Heart left ventricle (tissue), 16 donors: Measurements from ENCODE around the gene GPANK1. TPM values are rescaled to one million over a fixed set of nuclear protein-coding genes. Genes with fewer than 3 reads are reported as not detected.

Experiments used
- ATAC-seq, 4 donors: fragments of 200-7000 bp; cut with Tn5 transposase; one replicate each; pipeline ENCODE4 v1.9.1; 2020 to 2022; ENCODE audit warnings: moderate library complexity in 4 of 4, mild to moderate bottlenecking in 3 of 4, moderate number of reproducible peaks in 1 of 4
- DNase-seq, 5 donors: peaks; one replicate each; pipeline ENCODE4 v3.0.0-alpha.2; 2020
- H3K27ac ChIP-seq, 12 donors: fragments of 200-600 bp; sonication (generic) in 4 of 12; one replicate each; pipeline versions ENCODE4 v1.5.0 to v1.8.0; 2016 to 2022; ENCODE audit warnings: mild to moderate bottlenecking in 2 of 12
- H3K27me3 ChIP-seq, 9 donors: fragments of 200-600 bp; sonication (generic) in 2 of 9; one replicate each; pipeline versions ENCODE4 v1.5.1 to v1.8.0; 2016 to 2022; ENCODE audit warnings: mild to moderate bottlenecking in 3 of 9
- H3K36me3 ChIP-seq, 9 donors: fragments of 200-600 bp; sonication (generic) in 2 of 9; one replicate each; pipeline versions ENCODE4 v1.5.0 to v1.8.0; 2018 to 2022; ENCODE audit warnings: mild to moderate bottlenecking in 2 of 9
- H3K4me1 ChIP-seq, 12 donors: fragments of 200-600 bp; sonication (generic) in 4 of 12; one replicate each; pipeline versions ENCODE4 v1.5.0 to v1.8.0; 2016 to 2022; ENCODE audit warnings: mild to moderate bottlenecking in 3 of 12
- H3K4me3 ChIP-seq, 12 donors: fragments of 200-600 bp; sonication (generic) in 4 of 12; one replicate each; pipeline versions ENCODE4 v1.5.0 to v1.8.0; 2017 to 2022; ENCODE audit warnings: mild to moderate bottlenecking in 9 of 12, moderate library complexity in 4 of 12
- H3K9me3 ChIP-seq, 12 donors: fragments of 200-600 bp; sonication (generic) in 4 of 12; one replicate each; pipeline versions ENCODE4 v1.5.0 to v1.8.0; 2016 to 2022; ENCODE audit warnings: mild to moderate bottlenecking in 1 of 12
- CTCF ChIP-seq, 12 donors: fragments of 200-600 bp; sonication (generic) in 4 of 12; IDR thresholded peaks; one replicate each; pipeline versions ENCODE4 v1.5.0 to v1.8.0; 2018 to 2022; ENCODE audit warnings: antibody characterized with exemption in 12 of 12, mild to moderate bottlenecking in 5 of 12
- POLR2A ChIP-seq, 2 donors: fragments of 450-650 bp; IDR thresholded peaks; one replicate each; pipeline ENCODE4 v1.6.1; 2017; ENCODE audit warnings: antibody characterized with exemption in 2 of 2, mild to moderate bottlenecking in 2 of 2, moderate library complexity in 2 of 2
- WGBS, 4 donors: extraction: QIAGEN DNeasy Blood & Tissue Kit in 2 of 4; methylation state at CpG; one replicate each; pipeline versions ENCODE4 v1.1.5 to v1.1.7; 2013 to 2018; 5-methylcytosine and 5-hydroxymethylcytosine counted together
- intact Hi-C, 10 donors: fragments of 100-400 bp; cut with DNase I; formaldehyde crosslinking; loops; one replicate each; pipeline versions ENCODE4 v1.11.1 to v1.14.2; 2022
- polyA plus RNA-seq, 2 donors: library from polyadenylated mRNA; stranded (reverse); fragments of 200-250 nt; gene quantifications; one replicate each; pipeline ENCODE4 v1.2.3, GENCODE V29; 2013
- total RNA-seq, 9 donors: library from RNA; depleted of rRNA in 2 of 9; stranded (reverse); fragments of >200 nt in 2 of 9; fragmentation: NEBNext Ultra II Directional in 3 of 9; extraction: Animal tissue kit (Norgen Biotek cat#: 25700) in 3 of 9; gene quantifications; one replicate each; pipeline versions ENCODE4 v1.1.0 to v1.2.4, GENCODE V29; 2016 to 2023
- donor health status: ischemic (EF 13 %, LVEDD 7.1; RV severe dilation, severe dysfunction).
- donor health status: healthy with polysubstance abuse.
- donor health status: DM: no; HTN: yes; CAD: no.
- donor health status: DM: no; HTN: no; CAD: no.
- donor health status: ischemic (EF 25% LVEDD 6.9; RV normal size, moderate dysfunction).
- donor health status: ischemic (EF 25% LVEDD 5.7; RV mildly dilated, moderate dysfunction).
- donor health status: healthy.
- donor health status: DM: yes; HTN: yes; CAD: no.
- donor health status: ischemic (EF 35%, LVEDD 5.7; RV mildly dilated, moderate dysfunction).
- donor health status: nonischemic (EF 11% LVEDD 7.7; RV severe dilation, severe dysfunction).
- donor health status: DM: yes; HTN: yes; CAD: no.
- donor health status: PGD.
- donor health status: ischemic (EF 29% LVEDD 5.4; RV normal size, mild dysfunction).
- donor health status: nonischemic (EF 23%, LVEDD 6.1; RV moderate dilation, normal function).

Gene GPANK1
- total and polyA plus RNA-seq, 11 donors = 15.9 to 29.8 (median 19.5) TPM

GRCh38 chr6:31617010-31617409 lies 47.8 kb downstream of the GPANK1 start:
- peaks cover 0 to 1% (median 0%) of the 10 kb centered on the region in 9 donors for H3K36me3 ChIP-seq
- no peaks in the 10 kb centered on the region for H3K9me3 ChIP-seq
- peak overlapping the region in 1 of 12 donors; percentile 59 for H3K4me3 ChIP-seq
- TF ChIP-seq CTCF (IDR thresholded peaks at IDR 0.05) = no peak
- TF ChIP-seq POLR2A (IDR thresholded peaks at IDR 0.05) = no peak
- intact Hi-C loops = no loop called here
- WGBS, 4 donors = 87 to 93% (median 92%) methylated on average over 2 of the region's 2 CpGs
- H3K27me3 ChIP-seq = no peaks in the 10 kb centered on the region
- no peak overlapping the region for H3K27ac ChIP-seq
- no peak for DNase-seq
- peaks cover 0 to 31% (median 13%) of the 10 kb centered on the region in 12 donors for H3K4me1 ChIP-seq
- no peak for ATAC-seq

- H3K27ac ChIP-seq = peak overlapping the region in 4 of 12 donors; percentile 34 to 93 (median 47)
- 63 to 73% (median 66%) methylated on average over 7 of the region's 7 CpGs for WGBS, 4 donors
- intact Hi-C loops = no loop called here
- TF ChIP-seq CTCF (IDR thresholded peaks at IDR 0.05) = no peak
- TF ChIP-seq POLR2A (IDR thresholded peaks at IDR 0.05) = no peak
- H3K27me3 ChIP-seq = no peaks in the 10 kb centered on the region
- ATAC-seq (no peak), DNase-seq (no peak)
- peaks cover 0 to 28% (median 5%) of the 10 kb centered on the region in 12 donors for H3K4me1 ChIP-seq
- H3K36me3 ChIP-seq = no peaks in the 10 kb centered on the region
- no peaks in the 10 kb centered on the region for H3K9me3 ChIP-seq
- H3K4me3 ChIP-seq = peak overlapping the region in 9 of 12 donors; percentile 10 to 59 (median 20)
These were observed 49.0 kb downstream of the GPANK1 start for GRCh38 chr6:31615748-31616147.

- Histone ChIP-seq H3K9me3 (no peaks in the 10 kb centered on the region), H3K4me1 (peaks cover 0 to 32% (median 5%) of the 10 kb centered on the region in 12 donors), H3K4me3 (peak within 1 kb of the TSS in 9 of 12 donors; percentile 10 to 59 (median 20)), H3K27me3 (no peaks in the 10 kb centered on the region), H3K27ac (peak within 1 kb of the TSS in 5 of 12 donors; percentile 29 to 93 (median 37)), H3K36me3 (no peaks in the 10 kb centered on the region)
- ATAC-seq (peak in 2 of 4 donors; percentile 11 to 43), DNase-seq (no peak)
- intact Hi-C loops = no loop called here
- WGBS, 4 donors = 56 to 69% (median 66%) methylated on average over 6 of the region's 6 CpGs
- TF ChIP-seq POLR2A (IDR thresholded peaks at IDR 0.05) (no peak), CTCF (IDR thresholded peaks at IDR 0.05) (no peak)
These were observed 49.9 kb downstream of the GPANK1 start, which contains the start of gene AIF1 for GRCh38 chr6:31614684-31615578. AIF1 (plus strand) TSS chr6:31615234; CDS start chr6:31615330, 96 bp downstream.

- no peak for TF ChIP-seq POLR2A (IDR thresholded peaks at IDR 0.05)
- no peak for TF ChIP-seq CTCF (IDR thresholded peaks at IDR 0.05)
- DNase-seq = no peak
- intact Hi-C loops = no loop called here
- ATAC-seq = peak in 1 of 4 donors; percentile 43
- Histone ChIP-seq H3K4me3 (peak overlapping the region in 1 of 12 donors; percentile 59), H3K4me1 (peaks cover 0 to 26% (median 0%) of the 10 kb centered on the region in 12 donors), H3K27ac (peak overlapping the region in 1 of 12 donors; percentile 93), H3K36me3 (no peaks in the 10 kb centered on the region), H3K9me3 (no peaks in the 10 kb centered on the region), H3K27me3 (no peaks in the 10 kb centered on the region)
- 77 to 83% (median 79%) methylated on average over 8 of the region's 8 CpGs for WGBS, 4 donors
These were observed 50.6 kb downstream of the GPANK1 start for GRCh38 chr6:31614075-31614619.
